AG08396 (cell line): ENCODE measurements around the gene LHX4.

ENCODE experiments used
- DNase-seq: peaks from one replicate; pipeline ENCODE4 v3.0.0; 2012; ENCODE audit warnings: low spot score, mixed read lengths

Gene LHX4

GRCh38 chr1:180227861-180228647 is 2.0 kb upstream of the LHX4 start:
- no peak for DNase-seq

- no peak for DNase-seq
Observed at GRCh38 chr1:180228648-180229482, 1.2 kb upstream of the LHX4 start.

- DNase-seq: no peak
Observed at GRCh38 chr1:180230416-180230790, 339 bp downstream of the LHX4 start.

GRCh38 chr1:180230791-180231505 is 884 bp downstream of the LHX4 start:
- peak; percentile 81 for DNase-seq

- peak; percentile 54 for DNase-seq
Observed at GRCh38 chr1:180231506-180231921, 1.4 kb downstream of the LHX4 start.

- no peak for DNase-seq
Observed at GRCh38 chr1:180231936-180232335, 1.9 kb downstream of the LHX4 start.

- DNase-seq: no peak
Observed at GRCh38 chr1:180232521-180233043, 2.5 kb downstream of the LHX4 start.

- DNase-seq: no peak
Observed at GRCh38 chr1:180233191-180234011, 3.3 kb downstream of the LHX4 start.

GRCh38 chr1:180234369-180235076 is 4.5 kb downstream of the LHX4 start:
- DNase-seq: no peak

GRCh38 chr1:180235077-180235501 is 5.0 kb downstream of the LHX4 start:
- DNase-seq: no peak

GRCh38 chr1:180235502-180236239 is 5.6 kb downstream of the LHX4 start:
- DNase-seq: no peak

- DNase-seq: no peak
Observed at GRCh38 chr1:180236698-180237509, 6.8 kb downstream of the LHX4 start.

- no peak for DNase-seq
Observed at GRCh38 chr1:180237869-180238476, 7.9 kb downstream of the LHX4 start.

GRCh38 chr1:180238675-180239074 is 8.6 kb downstream of the LHX4 start:
- DNase-seq: no peak

GRCh38 chr1:180239145-180240096 is 9.4 kb downstream of the LHX4 start:
- DNase-seq: no peak

- DNase-seq: peak; percentile 49
Observed at GRCh38 chr1:180241716-180242544, 11.9 kb downstream of the LHX4 start.
